DMS 273 (cell line): ENCODE data around the gene BAHD1.
"Not testable (repeated sequence)": the region's sequence is repeated elsewhere in the genome, so short reads cannot be mapped to it uniquely, and the experiment has no call there.

Experiments
- DNase-seq: peaks from one replicate; lab custom pipeline; 2025; ENCODE audit not compliant: unreplicated experiment; lab: John Stamatoyannopoulos, UW

BAHD1 gene

DNA sequence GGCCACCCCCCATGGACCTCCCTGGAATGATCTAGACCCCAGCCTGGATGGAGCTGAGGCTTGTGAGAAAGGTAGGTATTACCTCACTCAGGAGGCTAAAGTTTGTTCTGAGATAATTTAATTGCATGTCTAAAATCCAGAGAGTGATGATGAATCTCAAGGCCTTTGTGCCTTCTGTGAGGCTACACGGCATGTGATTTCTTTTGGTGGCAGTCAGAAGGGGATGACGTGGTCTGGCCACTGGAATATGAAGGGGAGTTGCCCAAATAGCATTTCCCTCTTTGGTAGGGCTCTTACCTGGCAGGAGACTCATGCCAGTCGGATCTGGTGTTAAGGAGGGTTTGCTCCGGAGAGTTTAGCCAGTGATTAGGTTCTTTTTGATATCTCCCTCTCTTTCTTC is 2.5 kb downstream of the BAHD1 start:
- DNase-seq = no peak

DNA sequence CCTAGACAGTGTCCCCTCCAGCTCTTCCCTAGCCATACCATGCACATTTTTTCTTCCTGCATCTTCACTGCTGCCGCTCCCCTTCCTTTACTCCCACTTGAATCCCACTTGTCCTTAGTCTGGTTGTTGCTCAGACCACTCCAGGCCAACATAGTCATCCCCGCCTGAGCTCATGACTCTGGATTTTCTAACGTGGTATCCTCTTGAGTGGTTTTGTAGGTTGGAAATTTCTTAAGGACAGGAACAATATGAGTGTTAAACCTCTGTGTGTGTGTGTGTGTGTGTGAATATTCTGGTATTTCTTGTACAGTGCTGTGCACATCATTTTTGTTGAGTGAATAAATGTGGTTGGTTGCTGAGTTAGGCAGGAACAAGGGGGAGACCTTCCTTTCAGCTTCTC is 3.1 kb downstream of the BAHD1 start:
- DNase-seq = no peak

DNA sequence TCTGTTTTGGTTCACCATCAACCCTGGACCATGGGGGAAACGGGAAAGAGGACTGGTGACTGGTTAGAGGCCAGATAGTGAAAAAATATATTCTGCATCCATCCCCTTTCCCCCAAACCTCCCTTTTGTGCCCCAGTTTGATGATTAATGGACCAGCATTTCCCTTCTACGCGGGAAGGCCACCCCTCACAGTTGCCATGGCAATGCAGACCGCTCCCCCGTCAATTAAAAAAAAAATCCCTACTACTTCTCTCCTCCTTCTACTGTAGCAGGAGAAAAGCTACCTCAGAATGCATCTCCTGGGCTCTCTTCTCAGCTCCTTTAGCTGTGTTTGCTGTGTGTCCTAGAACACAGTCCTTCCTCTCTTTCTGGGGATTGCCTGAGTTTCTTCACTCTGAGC is 4.0 kb downstream of the BAHD1 start:
- DNase-seq = no peak

DNA sequence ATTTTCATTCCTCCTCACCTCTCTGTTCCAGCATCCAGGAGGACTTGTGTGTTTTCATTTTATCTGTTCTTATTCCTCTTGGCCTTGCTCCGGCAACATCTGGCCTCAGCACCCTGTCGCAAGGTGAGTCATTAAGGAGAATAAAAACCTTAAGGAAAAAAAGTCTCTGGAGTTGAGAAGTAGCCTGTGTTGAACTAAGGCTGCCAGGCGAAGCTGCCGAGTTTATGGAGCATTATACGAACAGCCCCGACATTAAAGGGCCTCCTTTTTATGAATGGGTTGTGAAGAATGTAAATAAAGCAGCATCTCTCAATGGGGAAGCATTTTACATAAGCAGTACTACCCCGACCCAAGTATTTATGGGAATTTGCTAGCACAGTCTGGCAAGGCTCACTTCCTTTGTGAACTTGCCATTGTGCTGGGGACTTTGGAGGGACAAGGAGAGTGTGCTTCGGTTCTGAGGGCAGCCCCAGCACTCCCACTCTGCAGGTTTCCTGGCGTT is 4.7 kb downstream of the BAHD1 start:
- no peak for DNase-seq

DNA sequence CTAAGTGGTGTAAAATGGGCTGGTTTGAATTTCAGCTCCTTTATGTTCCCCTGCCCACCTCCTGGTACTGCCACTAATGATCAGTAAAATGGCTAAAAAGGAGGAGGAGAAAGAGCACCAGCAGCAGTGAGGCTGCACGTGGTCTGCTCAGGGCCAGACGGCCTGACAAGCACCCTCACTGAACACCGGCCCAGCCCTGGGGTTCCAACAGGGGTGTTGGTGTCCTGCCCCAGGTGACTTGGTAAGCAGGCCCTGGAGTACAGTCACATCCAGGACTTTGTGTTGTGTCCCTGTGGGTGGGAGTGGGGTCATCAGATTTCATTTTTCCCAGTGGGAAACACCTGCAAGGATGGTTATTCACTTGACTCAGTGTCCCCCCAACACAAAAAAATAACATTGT is 5.4 kb downstream of the BAHD1 start:
- DNase-seq = no peak

DNA sequence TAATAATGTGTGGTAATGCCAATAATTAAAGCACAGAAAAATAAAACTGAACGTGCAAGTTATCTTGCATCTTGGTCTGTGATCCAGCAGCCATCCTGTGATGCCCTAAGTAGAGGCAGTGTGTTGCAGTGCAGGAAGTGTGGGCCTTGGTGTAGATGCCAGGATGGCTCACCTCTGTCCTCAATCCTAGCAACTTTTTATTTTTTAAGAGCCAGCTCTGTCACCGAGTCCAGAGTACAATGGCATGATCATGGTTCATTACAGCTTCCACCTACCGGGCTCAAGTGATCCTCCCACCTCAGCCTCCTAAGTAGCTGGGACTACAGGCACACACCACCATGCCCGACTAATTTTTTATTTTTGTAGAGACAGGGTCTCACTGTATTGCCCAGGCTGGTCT is 7.6 kb downstream of the BAHD1 start:
- no peak for DNase-seq

DNA sequence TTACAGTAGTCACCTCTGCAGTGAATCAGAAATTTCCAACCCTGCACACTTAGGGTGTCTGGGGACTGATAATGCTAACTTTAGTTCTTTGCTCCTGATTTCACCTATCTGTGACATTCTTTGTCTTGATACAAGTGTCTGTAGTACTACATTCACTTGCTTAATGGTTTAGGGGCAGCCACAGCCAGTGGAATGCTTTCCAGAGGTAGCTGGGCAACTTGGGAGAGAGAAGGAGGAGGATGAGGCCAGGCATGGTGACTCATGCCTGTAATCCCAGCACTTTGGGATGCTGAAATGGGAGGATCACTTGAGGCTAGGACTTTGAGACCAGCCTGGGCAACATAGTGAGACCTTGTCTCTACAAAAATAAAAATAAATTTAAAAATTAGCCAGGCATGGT is 8.5 kb downstream of the BAHD1 start:
- no peak for DNase-seq

DNA sequence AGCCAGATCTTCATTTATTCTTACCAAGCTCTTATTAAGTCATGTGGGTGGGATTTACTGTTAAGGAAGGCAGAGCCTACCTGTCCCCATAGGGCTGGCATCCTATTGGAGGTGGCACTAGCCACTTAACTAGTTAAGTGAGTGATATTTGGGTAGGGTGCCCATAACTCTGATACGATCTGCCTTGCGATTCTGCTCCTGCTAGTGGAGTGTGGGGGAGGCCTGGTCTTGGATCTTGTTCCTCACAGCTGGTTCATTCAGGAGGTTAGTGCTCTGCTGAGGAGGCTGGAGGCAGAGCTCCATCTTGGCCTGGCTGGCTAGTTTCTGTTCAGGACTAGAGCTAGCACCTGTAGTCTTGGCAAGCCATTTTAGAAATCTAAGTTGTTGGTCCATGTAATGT is 9.3 kb downstream of the BAHD1 start:
- no peak for DNase-seq

DNA sequence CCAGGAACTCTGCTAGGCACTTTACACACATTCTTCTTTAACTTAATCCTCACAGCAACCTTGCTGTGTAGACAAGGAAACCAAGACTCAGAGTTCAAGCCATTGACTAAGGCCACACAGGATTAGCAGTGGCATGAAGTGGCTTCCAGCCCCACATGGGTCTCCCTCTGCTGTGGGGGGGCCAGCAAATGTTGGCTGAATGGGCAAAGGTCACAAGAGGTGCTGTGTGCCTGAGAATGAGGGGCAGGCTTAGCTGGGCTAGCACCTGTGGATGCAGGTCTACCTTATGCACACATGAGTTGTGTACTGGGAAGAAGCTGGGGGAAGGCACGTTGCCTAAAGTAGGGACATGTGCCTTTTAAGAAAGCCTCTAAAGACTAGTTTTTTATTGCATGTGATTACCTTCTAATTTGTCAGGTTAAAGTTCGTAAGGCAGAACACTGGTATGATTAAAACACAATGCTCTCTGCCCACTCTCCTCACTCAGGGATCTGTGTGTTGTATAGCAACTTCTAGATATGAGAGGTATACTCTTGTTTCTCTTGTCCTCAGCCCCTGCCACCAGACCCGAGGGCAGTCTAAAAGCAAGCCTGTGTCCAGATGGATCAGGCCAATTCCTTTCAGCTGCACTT is 10.9 kb downstream of the BAHD1 start:
- DNase-seq = no peak

DNA sequence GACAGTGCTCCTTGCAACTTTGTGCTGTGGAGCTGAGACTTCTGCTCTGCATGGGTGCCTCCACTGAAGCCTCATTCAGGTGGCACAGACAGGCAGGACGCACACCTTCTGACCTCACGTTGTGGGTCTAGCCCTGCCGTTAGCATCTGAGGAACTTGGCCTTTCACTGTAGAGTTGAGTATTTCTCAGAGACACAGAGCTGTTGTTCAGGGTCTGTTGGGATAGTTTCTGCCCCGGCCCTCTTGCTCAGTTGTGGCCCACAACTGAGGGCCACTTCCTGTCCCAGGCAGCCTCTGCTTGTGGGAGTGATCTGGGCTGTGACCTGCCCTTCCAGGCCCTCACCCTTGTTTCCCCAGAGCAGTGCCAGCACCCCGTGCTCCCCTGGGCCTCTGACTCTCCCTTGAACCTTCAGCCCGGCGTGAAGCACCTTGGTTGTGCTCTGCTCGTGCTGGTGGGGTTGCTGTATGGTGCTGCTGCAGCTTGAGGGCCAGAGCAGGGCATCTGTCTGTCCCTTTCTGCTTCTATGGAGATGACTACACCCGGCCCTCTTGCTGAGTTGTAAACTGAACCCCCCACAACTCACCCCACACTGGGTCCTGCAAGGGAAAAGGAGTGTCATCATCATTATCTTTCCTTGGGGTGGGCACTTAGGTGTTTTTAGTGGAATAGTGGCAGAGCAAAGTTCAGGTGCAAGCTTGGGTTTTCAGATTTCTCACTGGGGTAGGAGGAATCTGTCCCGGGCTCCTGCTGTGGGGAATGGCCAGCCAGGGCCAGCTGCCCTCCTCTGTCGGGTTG is 11.7 kb downstream of the BAHD1 start:
- DNase-seq = no peak

DNA sequence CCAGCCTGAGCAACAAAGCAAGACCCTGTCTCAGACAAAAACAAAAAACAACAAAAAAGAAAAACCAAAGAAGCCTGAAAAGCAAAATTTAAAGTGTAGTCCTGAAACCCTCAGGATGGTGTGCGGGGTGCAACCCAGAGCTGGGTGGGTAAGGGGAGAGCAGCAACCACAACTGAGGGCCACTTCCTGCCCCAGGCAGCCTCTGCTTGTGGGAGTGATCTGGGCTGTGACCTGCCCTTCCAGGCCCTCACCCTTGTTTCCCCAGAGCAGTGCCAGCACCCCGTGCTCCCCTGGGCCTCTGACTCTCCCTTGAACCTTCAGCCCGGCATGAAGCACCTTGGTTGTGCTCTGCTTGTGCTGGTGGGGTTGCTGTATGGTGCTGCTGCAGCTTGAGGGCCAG is 13.2 kb downstream of the BAHD1 start:
- not testable (repeated sequence) for DNase-seq

DNA sequence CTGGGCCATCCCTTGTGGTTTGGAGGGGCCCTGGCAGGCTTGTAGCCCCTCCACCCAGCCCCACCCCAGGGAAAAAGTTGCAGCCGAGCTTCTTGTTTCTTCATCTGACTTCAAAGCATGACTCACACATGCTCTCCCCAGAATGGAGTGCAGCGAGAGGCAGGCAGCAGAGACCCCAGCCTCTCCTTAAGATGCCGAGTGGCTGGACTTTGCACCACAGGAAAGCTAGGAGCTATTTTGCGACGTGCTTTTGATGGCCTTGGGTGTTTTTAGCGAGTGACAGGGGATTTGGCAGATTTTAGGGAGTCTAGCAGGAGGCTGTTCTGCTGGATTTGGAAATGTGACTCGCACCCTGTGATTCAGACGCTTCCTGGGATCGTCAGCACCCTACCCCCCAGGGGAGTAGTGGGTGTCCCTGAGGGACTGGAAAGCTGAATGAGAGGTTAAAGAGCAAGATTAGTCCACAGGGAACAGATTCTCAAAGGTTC is 14.2 kb downstream of the BAHD1 start:
- no peak for DNase-seq

DNA sequence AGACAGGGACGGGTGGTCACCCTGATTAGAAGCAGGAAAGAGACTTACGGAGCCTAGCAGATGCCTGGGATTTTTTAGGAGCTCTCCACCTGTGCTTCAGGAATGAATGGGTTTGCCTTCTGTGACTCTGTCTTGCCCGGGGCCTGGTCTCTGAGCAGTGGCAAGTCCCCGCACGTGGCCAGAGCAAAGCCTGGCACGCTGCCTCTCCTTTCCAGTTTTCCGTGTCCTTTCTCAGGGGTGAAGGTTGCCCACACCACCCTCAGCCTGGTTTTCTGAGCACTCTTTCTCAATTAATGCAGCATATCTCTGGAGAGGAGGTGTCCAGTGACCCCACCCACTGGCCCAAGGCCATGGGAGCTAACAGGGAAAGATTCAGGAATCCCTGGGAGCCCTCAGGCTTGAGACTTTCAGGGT is 15.6 kb downstream of the BAHD1 start:
- DNase-seq = no peak

DNA sequence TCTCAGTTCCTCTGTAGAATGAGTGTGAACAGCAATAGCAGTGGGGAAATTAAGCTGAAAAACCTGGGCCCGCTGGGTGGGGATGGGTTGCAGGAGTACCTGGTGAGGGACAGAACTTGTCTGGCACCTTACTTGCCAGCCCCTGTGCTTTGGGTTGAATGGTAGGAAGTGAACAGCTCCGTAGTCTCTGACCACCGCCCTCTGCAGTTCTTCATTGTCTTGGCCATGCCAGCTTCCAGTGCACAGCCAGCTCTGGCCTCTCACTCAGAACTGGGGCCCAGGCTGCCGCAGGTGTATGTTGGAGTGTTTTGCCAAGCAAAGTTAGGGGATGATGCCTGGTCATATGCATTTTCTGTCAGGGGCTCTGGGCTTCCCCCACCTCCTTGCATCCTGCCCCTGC is 16.0 kb downstream of the BAHD1 start:
- no peak for DNase-seq

DNA sequence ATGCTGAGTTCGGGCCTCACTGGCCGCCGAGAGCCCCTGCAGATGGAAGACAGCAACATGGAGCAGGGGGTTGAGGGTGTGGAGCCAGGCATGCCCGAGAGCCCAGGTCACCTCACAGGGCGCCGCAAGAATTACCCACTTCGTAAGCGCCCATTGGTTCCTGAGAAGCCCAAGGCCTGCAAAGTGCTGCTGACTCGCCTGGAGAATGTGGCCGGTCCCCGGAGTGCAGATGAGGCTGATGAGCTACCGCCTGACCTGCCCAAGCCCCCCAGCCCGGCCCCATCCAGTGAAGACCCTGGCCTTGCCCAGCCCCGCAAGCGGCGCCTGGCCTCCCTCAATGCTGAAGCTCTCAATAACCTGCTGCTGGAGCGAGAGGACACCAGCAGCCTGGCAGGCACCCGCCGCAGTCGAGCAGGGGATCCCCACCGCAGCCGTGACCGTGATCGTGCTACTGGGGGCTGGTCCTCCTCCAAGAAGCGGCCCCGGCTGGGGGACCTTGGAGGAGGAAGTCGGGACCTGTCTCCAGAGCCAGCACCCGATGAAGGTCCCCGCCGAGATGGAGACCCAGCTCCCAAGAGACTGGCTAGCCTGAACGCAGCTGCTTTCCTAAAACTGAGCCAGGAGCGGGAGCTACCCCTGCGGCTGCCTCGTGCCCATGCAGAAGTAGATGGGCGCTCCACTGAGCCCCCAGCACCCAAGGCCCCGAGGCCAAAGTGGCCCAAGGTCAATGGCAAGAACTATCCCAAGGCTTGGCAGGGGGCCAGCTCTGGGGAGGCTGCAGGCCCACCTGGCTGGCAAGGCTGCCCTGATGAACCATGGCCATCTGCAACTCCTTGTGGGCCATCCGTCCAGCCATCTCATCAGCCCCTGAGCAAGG is 18.0 kb downstream of the BAHD1 start:
- no peak for DNase-seq

DNA sequence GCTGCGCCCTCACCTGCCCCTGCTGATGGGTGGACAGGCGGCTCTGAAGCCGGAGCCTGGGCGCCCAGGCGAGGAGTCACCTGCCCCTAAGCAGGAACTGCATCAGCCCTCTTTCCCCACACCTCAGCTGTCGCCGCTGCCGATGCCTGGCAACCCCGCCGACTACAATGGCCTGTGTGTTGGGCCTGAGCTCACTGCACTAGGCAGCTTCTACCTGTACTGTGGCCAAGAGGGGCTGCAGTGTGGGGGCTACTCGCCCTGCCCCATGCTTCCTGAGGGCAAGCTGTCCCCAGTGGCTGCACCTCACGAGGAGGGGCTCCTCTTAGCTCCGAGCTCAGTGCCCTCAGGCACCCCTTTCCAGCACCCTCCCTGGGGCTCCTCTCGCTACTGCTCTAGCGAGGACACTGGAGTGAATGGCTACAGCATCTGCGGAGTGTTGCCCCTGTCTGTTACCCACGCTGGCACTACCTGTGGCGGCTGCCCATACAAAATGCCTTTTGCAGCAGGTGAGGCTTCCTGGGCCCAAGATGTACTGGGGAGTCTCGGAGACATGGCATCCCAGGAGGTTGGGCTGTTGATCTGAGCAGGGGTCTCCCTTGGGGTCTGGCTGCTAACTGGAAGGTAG is 18.8 kb downstream of the BAHD1 start:
- DNase-seq = no peak

DNA sequence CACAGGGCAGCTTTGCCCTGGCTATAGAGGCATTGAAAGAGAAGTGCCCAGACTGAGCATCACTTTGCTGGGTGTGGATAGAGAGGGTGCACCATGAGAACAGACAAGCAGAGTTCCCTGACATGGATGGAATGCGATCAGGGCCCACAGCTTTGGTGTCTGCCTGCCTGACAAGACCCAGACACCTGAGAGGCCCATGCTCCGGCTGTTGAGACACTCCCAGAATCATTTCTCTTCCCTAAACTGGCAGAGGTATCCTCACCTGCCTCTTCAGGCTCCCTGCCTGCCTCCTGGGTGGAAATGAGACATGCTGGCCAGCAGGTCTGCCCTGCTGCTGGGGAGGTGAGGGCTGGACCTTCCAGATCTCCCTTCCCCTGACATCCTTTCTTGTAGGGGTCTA is 19.7 kb downstream of the BAHD1 start:
- DNase-seq = no peak

DNA sequence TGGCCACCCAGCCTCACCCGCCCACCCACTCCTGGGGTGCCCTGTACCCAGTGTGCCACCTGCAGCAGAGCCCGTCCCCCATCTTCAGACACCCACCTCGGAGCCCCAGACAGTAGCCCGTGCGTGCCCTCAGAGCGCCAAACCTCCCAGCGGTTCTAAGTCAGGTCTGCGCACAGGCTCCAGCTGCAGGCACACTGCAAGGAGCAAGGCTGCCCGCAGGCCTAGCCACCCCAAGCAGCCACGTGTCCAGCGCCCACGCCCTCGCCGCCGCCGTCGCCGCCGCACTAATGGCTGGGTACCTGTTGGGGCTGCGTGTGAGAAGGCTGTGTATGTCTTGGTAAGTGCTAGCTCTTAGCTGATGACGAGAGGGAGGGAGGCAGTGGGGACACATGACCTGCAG is 21.2 kb downstream of the BAHD1 start:
- DNase-seq = no peak

DNA sequence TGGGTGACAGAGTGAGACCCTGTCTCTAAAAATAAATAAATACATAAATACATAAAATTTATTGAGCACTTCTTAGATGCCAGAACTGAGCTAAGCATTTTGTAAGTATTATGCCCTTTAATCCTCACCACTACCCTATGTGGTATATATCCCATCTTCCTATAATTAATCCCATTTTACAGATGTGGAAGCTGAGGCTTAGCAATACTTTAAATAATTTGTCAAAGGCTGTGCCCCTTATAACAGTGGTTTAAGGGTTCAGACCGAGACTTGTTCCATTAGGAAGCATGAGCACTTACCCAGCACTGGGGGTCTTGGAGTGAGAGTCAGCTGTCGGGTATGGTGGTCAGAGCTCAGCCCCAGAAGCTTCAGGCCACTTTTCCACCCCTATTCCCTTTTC is 22.5 kb downstream of the BAHD1 start:
- no peak for DNase-seq

DNA sequence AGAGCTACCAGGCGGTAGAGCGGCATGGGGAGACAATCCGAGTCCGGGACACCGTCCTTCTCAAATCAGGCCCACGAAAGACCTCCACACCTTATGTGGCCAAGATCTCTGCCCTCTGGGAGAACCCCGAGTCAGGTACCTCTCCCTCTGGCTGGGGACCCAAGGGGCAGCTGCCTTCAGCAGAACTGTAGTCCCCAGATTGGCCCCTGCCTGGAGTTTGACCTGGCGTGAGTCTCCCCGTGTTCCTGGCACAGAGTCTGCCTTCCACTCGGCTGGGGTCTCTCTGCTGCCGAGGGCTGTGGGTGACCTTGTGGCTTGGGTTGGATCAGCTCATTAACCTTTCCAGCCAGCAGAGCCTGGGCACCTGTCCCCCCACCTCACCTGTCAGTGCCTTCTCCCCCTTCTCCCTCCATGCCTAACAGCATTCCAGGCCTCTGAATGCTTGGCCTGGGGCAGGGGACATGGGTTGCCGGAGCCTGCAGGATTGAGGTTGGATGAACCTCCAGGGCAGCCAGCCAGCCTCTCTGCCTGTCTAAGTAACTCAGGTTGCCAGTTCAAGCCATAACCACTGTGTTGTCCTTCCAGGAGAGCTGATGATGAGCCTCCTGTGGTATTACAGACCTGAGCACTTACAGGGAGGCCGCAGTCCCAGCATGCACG is 23.3 kb downstream of the BAHD1 start:
- no peak for DNase-seq
